GM23248 (cell line): ENCODE data around the gene GJB5.

ENCODE experiments used
- EZH2 ChIP-seq: fragments of 200-600 bp; sonication (generic); IDR thresholded peaks from 2 replicates; pipeline ENCODE4 v1.6.1; 2018; ENCODE audit warnings: antibody characterized with exemption, mild to moderate bottlenecking; ENCODE audit not compliant: insufficient read depth, poor library complexity, severe bottlenecking
- EZH2phosphoT487 ChIP-seq: fragments of 200-600 bp; sonication (generic); IDR thresholded peaks from 2 replicates; pipeline ENCODE4 v1.6.1; 2018; ENCODE audit warnings: antibody characterized with exemption, moderate library complexity, mild to moderate bottlenecking, low read depth; ENCODE audit not compliant: insufficient read depth

GRCh38 chr1:34792868-34793727, 38.3 kb downstream of the GJB5 start, which contains the start of gene GJA4:
- TF ChIP-seq EZH2 (no peak), EZH2phosphoT487 (0 out of 2 replicates have a peak, but pooled peaks have one; percentile 25)
